GM12873 (cell line): ENCODE data around the gene RFC2.
A peak's percentile ranks its signal among the peaks of the same experiment; 100 is the strongest.

ENCODE experiments used
- TF ChIP-seq, protein P1 (sequence below): IDR thresholded peaks from 2 replicates; pipeline ENCODE4 v1.5.1; 2012; ENCODE audit warnings: low read depth, mild to moderate bottlenecking, moderate library complexity, low read length, control low read depth; ENCODE audit not compliant: insufficient read depth; ENCODE audit errors: missing control alignments

Gene RFC2

DNA sequence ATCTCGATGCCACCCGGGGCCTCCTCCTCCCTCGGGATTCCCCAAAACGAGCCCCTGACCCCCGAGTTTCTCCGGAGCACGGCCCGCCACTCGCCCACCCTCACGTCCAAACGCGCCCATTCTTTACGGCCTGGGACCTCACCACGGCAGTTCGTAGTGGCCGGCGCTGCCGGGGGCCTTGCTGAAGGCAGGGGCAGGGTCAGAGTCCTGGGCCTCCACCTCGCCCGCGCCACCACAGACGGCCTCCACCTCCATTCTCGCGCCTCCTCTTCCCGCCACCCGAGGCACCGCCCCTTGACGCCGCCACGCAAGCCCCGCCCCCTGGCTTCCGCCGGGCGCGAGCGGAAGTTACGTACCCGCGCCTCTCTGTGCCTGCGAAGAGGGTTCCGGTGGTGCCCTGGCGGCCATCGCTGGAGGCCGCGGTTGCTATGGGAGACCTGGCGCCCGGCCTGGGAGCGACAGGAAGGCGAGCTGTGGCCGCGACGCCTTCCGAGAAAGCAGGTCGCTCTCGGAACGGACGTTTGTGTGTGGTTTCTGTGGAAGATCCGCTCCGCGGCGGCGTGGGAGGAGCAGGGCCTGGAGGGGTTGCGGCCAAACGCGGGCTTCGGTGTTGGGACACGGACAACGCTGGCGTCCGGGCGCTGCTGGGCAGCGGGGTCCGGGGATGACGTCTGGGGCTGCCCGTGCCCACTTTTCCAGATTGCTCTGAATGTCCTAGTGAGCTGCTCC, at the start of gene RFC2:
TSS of gene RFC2 (minus strand) at position 271 of the 729 bp plus-strand sequence. CDS start at position 255, 16 bp downstream.
- TF ChIP-seq, protein P1, sequence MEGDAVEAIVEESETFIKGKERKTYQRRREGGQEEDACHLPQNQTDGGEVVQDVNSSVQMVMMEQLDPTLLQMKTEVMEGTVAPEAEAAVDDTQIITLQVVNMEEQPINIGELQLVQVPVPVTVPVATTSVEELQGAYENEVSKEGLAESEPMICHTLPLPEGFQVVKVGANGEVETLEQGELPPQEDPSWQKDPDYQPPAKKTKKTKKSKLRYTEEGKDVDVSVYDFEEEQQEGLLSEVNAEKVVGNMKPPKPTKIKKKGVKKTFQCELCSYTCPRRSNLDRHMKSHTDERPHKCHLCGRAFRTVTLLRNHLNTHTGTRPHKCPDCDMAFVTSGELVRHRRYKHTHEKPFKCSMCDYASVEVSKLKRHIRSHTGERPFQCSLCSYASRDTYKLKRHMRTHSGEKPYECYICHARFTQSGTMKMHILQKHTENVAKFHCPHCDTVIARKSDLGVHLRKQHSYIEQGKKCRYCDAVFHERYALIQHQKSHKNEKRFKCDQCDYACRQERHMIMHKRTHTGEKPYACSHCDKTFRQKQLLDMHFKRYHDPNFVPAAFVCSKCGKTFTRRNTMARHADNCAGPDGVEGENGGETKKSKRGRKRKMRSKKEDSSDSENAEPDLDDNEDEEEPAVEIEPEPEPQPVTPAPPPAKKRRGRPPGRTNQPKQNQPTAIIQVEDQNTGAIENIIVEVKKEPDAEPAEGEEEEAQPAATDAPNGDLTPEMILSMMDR: peak; percentile 12

- TF ChIP-seq, protein P1: no peak
These were observed 48.6 kb upstream of the RFC2 start for GRCh38 chr7:74302745-74303221.

- TF ChIP-seq, protein P1: no peak
These were observed 46.7 kb upstream of the RFC2 start for GRCh38 chr7:74300926-74301325.

GRCh38 chr7:74299401-74299800, 45.2 kb upstream of the RFC2 start:
- TF ChIP-seq, protein P1: no peak

GRCh38 chr7:74297516-74298233, 43.5 kb upstream of the RFC2 start:
- TF ChIP-seq, protein P1: no peak

DNA sequence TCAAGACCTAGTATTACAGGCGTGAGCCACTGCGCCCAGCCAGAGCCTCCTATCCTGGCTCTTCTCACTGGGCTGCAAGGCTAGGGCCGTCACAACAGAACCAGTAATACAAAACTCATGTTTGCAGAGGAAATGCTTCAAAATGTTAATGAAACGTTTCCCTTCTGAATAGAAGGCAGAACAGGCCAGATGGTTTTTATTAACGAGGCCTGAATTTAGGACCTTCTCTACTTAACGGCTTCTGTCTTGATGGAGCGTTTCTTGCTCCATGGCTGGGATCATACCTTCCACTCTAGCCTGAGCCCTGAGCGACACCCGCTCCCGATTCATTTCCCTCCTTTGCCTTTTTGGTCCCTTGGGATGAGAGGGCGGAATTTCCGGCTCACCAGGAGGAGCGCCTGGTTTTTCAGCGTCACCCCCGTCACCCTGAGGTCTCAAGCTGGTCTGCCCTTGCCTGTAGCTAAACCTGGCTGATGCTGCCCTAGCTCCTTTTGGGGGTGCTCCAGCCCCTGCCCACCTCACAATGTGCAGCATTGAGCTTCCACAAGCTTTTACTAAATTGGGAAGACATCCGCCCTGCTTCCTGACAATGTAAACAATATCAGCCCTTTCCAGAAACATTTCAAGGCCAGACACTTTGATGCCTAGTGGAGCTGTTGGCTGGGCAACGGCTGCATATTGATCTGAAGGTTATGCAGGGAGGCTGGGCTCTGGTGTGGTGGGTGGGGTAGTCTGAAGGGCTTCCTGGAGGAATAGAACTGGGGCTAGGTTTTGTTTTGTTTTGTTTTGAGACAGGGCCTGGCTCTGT, 40.2 kb upstream of the RFC2 start:
- TF ChIP-seq, protein P1: no peak

DNA sequence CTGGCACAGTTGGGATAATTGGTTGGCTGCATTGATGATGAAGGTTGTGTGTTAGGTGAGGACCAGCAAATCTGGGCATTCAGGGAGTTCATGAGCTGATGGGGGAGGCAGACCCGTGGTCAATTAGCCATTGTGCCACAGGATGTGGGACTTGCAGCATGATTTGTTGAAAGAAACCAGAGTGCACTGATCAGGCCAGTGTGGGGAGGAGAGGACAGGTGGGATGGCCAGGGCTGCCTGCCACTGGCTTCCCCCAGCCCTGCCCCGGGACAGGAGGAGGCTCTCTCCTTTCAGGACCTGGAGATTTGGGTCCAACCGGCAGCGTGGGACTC, 39.3 kb upstream of the RFC2 start:
- TF ChIP-seq, protein P1: no peak
